HepG2 (cell line): ENCODE results near the gene MUC13. TPM values are rescaled to one million over a fixed set of nuclear protein-coding genes. Genes with fewer than 3 reads are reported as not detected.

ENCODE experiments used
- HIVEP1 ChIP-seq: sonication (generic); formaldehyde crosslinking; IDR thresholded peaks from 2 replicates; pipeline ENCODE4 v1.4.0; 2020; ENCODE audit warnings: mild to moderate bottlenecking, missing genetic modification reagents
- KDM4B ChIP-seq: sonication (generic); formaldehyde crosslinking; IDR thresholded peaks from 2 replicates; pipeline ENCODE4 v1.4.0; 2020; ENCODE audit warnings: missing genetic modification reagents
- POLR2A ChIP-seq, 2 experiments: IDR thresholded peaks; 2 replicates each; pipeline ENCODE4 v1.6.1; 2011; ENCODE audit warnings: low read depth in 2 of 2, low read length in 2 of 2, mild to moderate bottlenecking in 1 of 2, moderate library complexity in 1 of 2; ENCODE audit not compliant: insufficient read depth in 1 of 2
- SNAI1 ChIP-seq: sonication (generic); formaldehyde crosslinking; IDR thresholded peaks from 2 replicates; pipeline ENCODE4 v1.5.0; 2020; ENCODE audit warnings: mild to moderate bottlenecking, missing genetic modification reagents, borderline replicate concordance
- SNRNP70 ChIP-seq: fragments of 200-400 bp; formaldehyde crosslinking; IDR thresholded peaks from 2 replicates; pipeline ENCODE4 v1.6.1; 2017; ENCODE audit warnings: mild to moderate bottlenecking, low read depth, low read length, moderate library complexity
- SRSF9 ChIP-seq: fragments of 200-400 bp; formaldehyde crosslinking; IDR thresholded peaks from 2 replicates; pipeline ENCODE4 v1.6.1; 2018; ENCODE audit warnings: borderline replicate concordance, mild to moderate bottlenecking, low read depth, low read length; ENCODE audit not compliant: insufficient read depth, poor library complexity, severe bottlenecking
- THYN1 ChIP-seq: sonication (generic); formaldehyde crosslinking; IDR thresholded peaks from 2 replicates; pipeline ENCODE4 v1.8.1; 2023; ENCODE audit warnings: low read depth, mild to moderate bottlenecking, moderate library complexity, missing genetic modification reagents, borderline replicate concordance
- ZBTB8A ChIP-seq: sonication (generic); formaldehyde crosslinking; IDR thresholded peaks from 2 replicates; pipeline ENCODE4 v1.4.0; 2020; ENCODE audit warnings: mild to moderate bottlenecking, low read depth, missing genetic modification reagents, borderline replicate concordance
- ZIK1 ChIP-seq: sonication (generic); formaldehyde crosslinking; IDR thresholded peaks from 2 replicates; pipeline ENCODE4 v1.5.0; 2020; ENCODE audit warnings: mild to moderate bottlenecking, low read depth, missing genetic modification reagents, borderline replicate concordance
- ZNF329 ChIP-seq: sonication (generic); formaldehyde crosslinking; IDR thresholded peaks from 2 replicates; pipeline ENCODE4 v1.9.0; 2021; ENCODE audit warnings: low read depth, mild to moderate bottlenecking, missing genetic modification reagents
- ZNF501 ChIP-seq: sonication (generic); formaldehyde crosslinking; IDR thresholded peaks from 2 replicates; pipeline ENCODE4 v1.5.1; 2020; ENCODE audit warnings: mild to moderate bottlenecking, moderate library complexity, missing genetic modification reagents
- ZNF530 ChIP-seq: sonication (generic); formaldehyde crosslinking; IDR thresholded peaks from 2 replicates; pipeline ENCODE4 v1.5.0; 2020; ENCODE audit warnings: low read depth, mild to moderate bottlenecking, missing genetic modification reagents
- ZNF616 ChIP-seq: sonication (generic); formaldehyde crosslinking; IDR thresholded peaks from 2 replicates; pipeline ENCODE4 v1.5.0; 2020; ENCODE audit warnings: low read depth, mild to moderate bottlenecking, missing genetic modification reagents
- polyA plus RNA-seq, 8 experiments: library from polyadenylated mRNA; depleted of rRNA in 3 of 8; stranded (reverse) in 7 of 8; unstranded in 1 of 8; fragments of >200 nt; fragmentation: Illumina TruSeq in 4 of 8; extraction: Trizol in 4 of 8; gene quantifications; 2 replicates each; pipeline versions ENCODE4 v1.2.1 to v1.2.3, GENCODE V29; 2011 to 2016; ENCODE audit warnings: low read depth in 4 of 8, missing spikeins in 1 of 8, mixed read lengths in 1 of 8; ENCODE audit not compliant: insufficient read depth in 1 of 8
- total RNA-seq, 5 experiments: library from RNA; depleted of rRNA; stranded (reverse); fragments of >200 nt; fragmentation: Illumina TruSeq; extraction: Trizol; gene quantifications; 2 replicates each; pipeline ENCODE4 v1.2.3, GENCODE V29; 2016; ENCODE audit warnings: low read depth in 1 of 5
- TF ChIP-seq, protein P1 (sequence below): sonication (generic); formaldehyde crosslinking; conservative IDR thresholded peaks from 2 replicates; pipeline ENCODE4 v1.8.0; 2022; ENCODE audit warnings: low read depth, missing genetic modification reagents
- TF ChIP-seq, protein P2 (sequence below): sonication (generic); formaldehyde crosslinking; IDR thresholded peaks from 2 replicates; pipeline ENCODE4 v1.5.0; 2020; ENCODE audit warnings: mild to moderate bottlenecking, missing genetic modification reagents, borderline replicate concordance
- TF ChIP-seq, protein P3 (sequence below): IDR thresholded peaks from 2 replicates; pipeline ENCODE4 v1.6.1; 2012; ENCODE audit warnings: inconsistent platforms
- TF ChIP-seq, protein P4 (sequence below): IDR thresholded peaks from 2 replicates; pipeline ENCODE4 v1.6.1; 2018; ENCODE audit warnings: missing genetic modification reagents

Gene MUC13
- total and polyA plus RNA-seq, 2 of the 13 experiments (the other 11 are each of a cell fraction or from before 2014, with no cell fraction given), result 0.04 to 1.2 TPM

DNA sequence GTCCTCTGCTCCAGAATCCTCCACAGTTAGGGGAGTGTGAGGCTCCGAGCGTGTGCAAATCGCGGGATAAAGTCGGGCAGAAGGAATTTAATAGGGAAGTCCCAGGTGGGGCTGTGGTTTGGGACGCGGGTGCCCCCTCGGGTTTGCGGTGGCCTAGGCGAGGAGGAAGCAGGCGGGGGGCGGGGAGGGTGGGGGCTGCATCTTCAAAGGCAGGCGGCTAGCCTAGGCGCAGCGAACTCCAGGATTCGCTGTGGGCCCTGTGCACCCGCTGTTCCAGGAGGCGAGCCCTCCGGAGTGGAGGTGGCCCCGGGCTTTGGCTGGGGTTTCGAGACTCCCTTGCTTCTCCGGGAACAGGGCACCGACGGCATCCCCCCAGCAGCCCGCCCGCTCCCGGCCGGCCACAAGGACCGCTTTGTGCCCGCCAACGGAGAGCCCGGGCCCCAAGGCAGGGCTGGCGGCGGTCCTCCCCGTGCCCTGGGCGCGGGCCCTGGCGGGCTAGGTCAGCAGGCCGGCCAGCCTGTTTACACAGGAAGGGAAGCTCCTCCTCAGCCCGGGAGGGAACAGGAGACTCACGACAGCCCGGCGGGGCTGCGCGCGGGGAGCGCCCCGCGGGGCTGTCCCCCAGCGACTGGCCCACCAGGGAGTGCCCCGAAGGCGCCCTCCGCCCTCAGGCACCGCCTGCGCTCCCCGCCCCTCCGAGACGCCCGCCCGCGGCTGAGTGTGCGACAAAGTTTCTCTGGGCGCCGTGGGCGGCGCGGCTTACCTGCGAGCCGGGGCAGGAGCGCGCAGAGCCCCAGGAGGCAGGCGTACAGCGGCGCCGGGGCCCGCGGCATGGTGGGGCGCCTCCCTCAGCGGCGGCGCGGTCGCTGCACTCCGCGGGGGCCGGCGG is 48.1 kb downstream of the MUC13 start (continued):
- TF ChIP-seq KDM4B (CRISPR knock-in tag) (no peak; the same call in 1 of the 2 replicates), ZIK1 (CRISPR knock-in tag) (no peak; the same call in 1 of the 2 replicates), SRSF9 (no peak), SNAI1 (no peak), SNRNP70 (no peak), HIVEP1 (no peak; the same call in 1 of the 2 replicates), ZBTB8A (peak; percentile 84; the same call in 1 of the 2 replicates), ZNF616 (CRISPR knock-in tag) (no peak), THYN1 (CRISPR knock-in tag) (no peak), ZNF530 (CRISPR knock-in tag) (no peak), ZNF501 (CRISPR knock-in tag) (no peak), POLR2A (IDR thresholded peaks at IDR 0.05; ENCODE audit: insufficient read depth in 1 of 2, low read depth in 2 of 2, low read length in 2 of 2) (peak; percentile 74 to 77), ZNF329 (CRISPR knock-in tag) (no peak; the same call in 1 of the 2 replicates)
- TF ChIP-seq, protein P1, sequence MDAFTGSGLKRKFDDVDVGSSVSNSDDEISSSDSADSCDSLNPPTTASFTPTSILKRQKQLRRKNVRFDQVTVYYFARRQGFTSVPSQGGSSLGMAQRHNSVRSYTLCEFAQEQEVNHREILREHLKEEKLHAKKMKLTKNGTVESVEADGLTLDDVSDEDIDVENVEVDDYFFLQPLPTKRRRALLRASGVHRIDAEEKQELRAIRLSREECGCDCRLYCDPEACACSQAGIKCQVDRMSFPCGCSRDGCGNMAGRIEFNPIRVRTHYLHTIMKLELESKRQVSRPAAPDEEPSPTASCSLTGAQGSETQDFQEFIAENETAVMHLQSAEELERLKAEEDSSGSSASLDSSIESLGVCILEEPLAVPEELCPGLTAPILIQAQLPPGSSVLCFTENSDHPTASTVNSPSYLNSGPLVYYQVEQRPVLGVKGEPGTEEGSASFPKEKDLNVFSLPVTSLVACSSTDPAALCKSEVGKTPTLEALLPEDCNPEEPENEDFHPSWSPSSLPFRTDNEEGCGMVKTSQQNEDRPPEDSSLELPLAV (CRISPR knock-in tag), result no peak
- TF ChIP-seq, protein P2, sequence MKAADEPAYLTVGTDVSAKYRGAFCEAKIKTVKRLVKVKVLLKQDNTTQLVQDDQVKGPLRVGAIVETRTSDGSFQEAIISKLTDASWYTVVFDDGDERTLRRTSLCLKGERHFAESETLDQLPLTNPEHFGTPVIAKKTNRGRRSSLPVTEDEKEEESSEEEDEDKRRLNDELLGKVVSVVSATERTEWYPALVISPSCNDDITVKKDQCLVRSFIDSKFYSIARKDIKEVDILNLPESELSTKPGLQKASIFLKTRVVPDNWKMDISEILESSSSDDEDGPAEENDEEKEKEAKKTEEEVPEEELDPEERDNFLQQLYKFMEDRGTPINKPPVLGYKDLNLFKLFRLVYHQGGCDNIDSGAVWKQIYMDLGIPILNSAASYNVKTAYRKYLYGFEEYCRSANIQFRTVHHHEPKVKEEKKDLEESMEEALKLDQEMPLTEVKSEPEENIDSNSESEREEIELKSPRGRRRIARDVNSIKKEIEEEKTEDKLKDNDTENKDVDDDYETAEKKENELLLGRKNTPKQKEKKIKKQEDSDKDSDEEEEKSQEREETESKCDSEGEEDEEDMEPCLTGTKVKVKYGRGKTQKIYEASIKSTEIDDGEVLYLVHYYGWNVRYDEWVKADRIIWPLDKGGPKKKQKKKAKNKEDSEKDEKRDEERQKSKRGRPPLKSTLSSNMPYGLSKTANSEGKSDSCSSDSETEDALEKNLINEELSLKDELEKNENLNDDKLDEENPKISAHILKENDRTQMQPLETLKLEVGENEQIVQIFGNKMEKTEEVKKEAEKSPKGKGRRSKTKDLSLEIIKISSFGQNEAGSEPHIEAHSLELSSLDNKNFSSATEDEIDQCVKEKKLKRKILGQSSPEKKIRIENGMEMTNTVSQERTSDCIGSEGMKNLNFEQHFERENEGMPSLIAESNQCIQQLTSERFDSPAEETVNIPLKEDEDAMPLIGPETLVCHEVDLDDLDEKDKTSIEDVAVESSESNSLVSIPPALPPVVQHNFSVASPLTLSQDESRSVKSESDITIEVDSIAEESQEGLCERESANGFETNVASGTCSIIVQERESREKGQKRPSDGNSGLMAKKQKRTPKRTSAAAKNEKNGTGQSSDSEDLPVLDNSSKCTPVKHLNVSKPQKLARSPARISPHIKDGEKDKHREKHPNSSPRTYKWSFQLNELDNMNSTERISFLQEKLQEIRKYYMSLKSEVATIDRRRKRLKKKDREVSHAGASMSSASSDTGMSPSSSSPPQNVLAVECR (CRISPR knock-in tag), result peak; percentile 28; the same call in 1 of the 2 replicates
- TF ChIP-seq, protein P3, sequence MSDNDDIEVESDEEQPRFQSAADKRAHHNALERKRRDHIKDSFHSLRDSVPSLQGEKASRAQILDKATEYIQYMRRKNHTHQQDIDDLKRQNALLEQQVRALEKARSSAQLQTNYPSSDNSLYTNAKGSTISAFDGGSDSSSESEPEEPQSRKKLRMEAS, result peak; percentile 75
- TF ChIP-seq, protein P4, sequence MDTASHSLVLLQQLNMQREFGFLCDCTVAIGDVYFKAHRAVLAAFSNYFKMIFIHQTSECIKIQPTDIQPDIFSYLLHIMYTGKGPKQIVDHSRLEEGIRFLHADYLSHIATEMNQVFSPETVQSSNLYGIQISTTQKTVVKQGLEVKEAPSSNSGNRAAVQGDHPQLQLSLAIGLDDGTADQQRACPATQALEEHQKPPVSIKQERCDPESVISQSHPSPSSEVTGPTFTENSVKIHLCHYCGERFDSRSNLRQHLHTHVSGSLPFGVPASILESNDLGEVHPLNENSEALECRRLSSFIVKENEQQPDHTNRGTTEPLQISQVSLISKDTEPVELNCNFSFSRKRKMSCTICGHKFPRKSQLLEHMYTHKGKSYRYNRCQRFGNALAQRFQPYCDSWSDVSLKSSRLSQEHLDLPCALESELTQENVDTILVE (CRISPR knock-in tag), result no peak
